ENCODE results near the gene SLC13A5. TPM values are rescaled to one million over a fixed set of nuclear protein-coding genes. Genes with fewer than 3 reads are reported as not detected.

Gene SLC13A5
- total RNA-seq, 1 experiment from 2014 or later, result 0.10 TPM

GRCh38 chr17:6684460-6684783, 28.7 kb downstream of the SLC13A5 start:
- DNase-seq, result no peak
- Histone ChIP-seq H3K36me3 (replicated peaks; ENCODE audit: control insufficient read depth, insufficient read depth, low read length) (no peaks in the 10 kb centered on the region), H3K27me3 (ENCODE audit: control insufficient read depth, insufficient read depth, low read length) (no peaks in the 10 kb centered on the region), H3K4me3 (ENCODE audit: insufficient read depth, low read depth, low read length) (no peak overlapping the region)

DNA sequence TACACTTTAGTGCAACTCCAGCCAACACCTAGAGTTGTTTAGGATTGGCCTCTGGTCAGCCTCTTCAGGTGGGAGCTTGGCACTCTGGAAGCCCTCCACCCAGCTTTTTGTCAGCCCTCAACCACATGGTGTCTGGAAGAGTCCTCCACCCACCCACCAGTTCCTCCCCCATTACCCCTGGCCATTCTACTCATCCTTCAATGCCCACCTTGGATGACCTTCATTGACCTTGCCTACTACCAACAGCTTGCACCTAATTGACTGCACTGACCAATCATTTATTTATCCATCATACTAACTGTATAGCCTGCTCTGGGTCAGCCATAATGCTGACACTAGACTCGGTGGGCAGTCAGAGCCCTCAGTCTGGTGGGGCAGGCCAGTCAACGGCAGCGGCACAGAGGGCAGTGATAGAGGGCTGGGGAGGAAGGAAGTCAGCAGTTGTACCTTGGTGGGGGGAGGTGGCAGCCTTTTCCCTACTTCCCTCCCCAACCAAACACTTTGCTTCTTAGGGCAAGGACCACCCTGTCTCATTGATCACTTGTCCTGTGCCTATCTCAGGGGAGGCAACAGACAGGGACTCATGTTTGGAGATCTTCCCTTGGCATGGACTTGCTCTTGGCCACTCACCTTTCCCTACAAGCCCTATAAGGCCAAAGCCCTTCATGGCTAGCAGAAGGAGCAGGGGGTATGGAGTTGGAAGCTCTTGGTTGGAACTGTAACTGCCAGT, 29.3 kb downstream of the SLC13A5 start:
- H3K27me3 ChIP-seq (ENCODE audit: control insufficient read depth, insufficient read depth, low read length), result no peaks in the 10 kb centered on the region
- no peak overlapping the region for H3K4me3 ChIP-seq (ENCODE audit: insufficient read depth, low read depth, low read length)
- no peaks in the 10 kb centered on the region for H3K36me3 ChIP-seq (replicated peaks; ENCODE audit: control insufficient read depth, insufficient read depth, low read length)
- no peak for DNase-seq

GRCh38 chr17:6683081-6683684, 30.0 kb downstream of the SLC13A5 start:
- H3K4me3 ChIP-seq (ENCODE audit: insufficient read depth, low read depth, low read length), result no peak overlapping the region
- no peak for DNase-seq
- no peaks in the 10 kb centered on the region for H3K36me3 ChIP-seq (replicated peaks; ENCODE audit: control insufficient read depth, insufficient read depth, low read length)
- no peaks in the 10 kb centered on the region for H3K27me3 ChIP-seq (ENCODE audit: control insufficient read depth, insufficient read depth, low read length)

DNA sequence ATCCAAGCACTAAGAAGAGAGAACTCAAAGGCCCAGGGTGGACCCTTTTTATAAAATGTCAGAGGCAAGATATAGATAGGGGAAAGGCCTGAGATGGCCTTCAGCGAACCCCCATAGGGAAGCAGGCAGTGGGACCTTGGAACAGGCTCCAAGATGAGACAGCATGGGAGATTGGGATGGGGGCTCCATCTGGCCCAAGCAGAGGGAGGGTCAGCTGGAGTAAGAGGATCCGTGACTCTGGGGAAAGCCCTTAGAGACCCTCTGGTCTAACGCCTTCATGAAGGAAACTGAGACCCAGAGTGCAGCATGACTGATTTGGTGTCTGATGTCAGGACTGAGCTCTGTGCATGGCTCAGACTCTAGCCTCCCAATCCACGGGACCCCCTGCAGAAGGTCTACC, 30.8 kb downstream of the SLC13A5 start:
- no peaks in the 10 kb centered on the region for H3K36me3 ChIP-seq (replicated peaks; ENCODE audit: control insufficient read depth, insufficient read depth, low read length)

DNA sequence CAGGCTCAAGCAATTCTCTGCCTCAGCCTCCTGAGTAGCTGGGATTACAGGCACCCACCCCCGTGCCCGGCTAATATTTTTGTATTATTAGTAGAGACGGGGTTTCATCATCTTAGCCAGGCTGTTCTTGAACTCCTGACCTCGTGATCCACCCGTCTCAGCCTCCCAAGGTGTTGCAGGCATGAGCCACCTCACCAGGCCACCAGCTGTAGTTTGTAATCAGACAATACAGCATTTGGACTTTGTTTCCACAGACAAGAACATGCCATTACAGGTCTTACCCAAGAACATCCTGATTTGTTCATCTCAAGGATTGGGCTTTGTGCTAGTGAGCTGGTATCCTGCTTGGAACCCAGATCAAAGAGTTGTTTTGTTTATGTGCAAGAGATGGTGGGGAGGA, 31.5 kb downstream of the SLC13A5 start:
- Histone ChIP-seq H3K4me3 (ENCODE audit: insufficient read depth, low read depth, low read length) (no peak overlapping the region), H3K36me3 (replicated peaks; ENCODE audit: control insufficient read depth, insufficient read depth, low read length) (no peaks in the 10 kb centered on the region), H3K27me3 (ENCODE audit: control insufficient read depth, insufficient read depth, low read length) (no peaks in the 10 kb centered on the region)
- DNase-seq, result no peak

More for the DNA sequence above, 30.8 kb downstream of the SLC13A5 start:
- no peak for DNase-seq
- H3K27me3 ChIP-seq (ENCODE audit: control insufficient read depth, insufficient read depth, low read length), result no peaks in the 10 kb centered on the region
- H3K4me3 ChIP-seq (ENCODE audit: insufficient read depth, low read depth, low read length), result no peak overlapping the region

DNA sequence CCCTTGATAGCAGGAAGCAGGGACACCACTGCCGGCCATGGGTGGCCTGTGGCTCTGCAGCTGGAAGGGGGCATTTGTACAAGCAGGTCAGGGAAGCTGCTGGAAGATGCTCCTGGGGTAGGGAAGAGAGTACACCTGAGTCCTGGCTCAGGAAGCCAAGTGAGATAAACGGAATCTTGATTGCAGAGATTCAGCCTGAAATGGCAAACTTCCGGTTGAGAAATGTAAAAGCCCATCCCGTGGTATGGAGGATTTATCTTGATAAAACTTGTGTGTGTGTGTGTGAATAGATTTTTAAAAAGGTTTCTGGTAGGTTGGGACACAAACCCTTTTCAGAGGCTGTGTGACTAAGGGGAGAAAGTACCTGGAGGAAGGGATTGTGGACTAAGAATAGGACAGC, 32.0 kb downstream of the SLC13A5 start:
- Histone ChIP-seq H3K36me3 (replicated peaks; ENCODE audit: control insufficient read depth, insufficient read depth, low read length) (no peaks in the 10 kb centered on the region), H3K27me3 (ENCODE audit: control insufficient read depth, insufficient read depth, low read length) (no peaks in the 10 kb centered on the region), H3K4me3 (ENCODE audit: insufficient read depth, low read depth, low read length) (no peak overlapping the region)
- DNase-seq, result no peak

- Histone ChIP-seq H3K4me3 (ENCODE audit: insufficient read depth, low read depth, low read length) (no peak overlapping the region), H3K36me3 (replicated peaks; ENCODE audit: control insufficient read depth, insufficient read depth, low read length) (no peaks in the 10 kb centered on the region), H3K27me3 (ENCODE audit: control insufficient read depth, insufficient read depth, low read length) (no peaks in the 10 kb centered on the region)
- DNase-seq, result no peak
These were observed 33.9 kb downstream of the SLC13A5 start for GRCh38 chr17:6679241-6679640.

GRCh38 chr17:6677946-6678345, 35.2 kb downstream of the SLC13A5 start:
- no peak overlapping the region for H3K4me3 ChIP-seq (ENCODE audit: insufficient read depth, low read depth, low read length)
- no peak for DNase-seq

GRCh38 chr17:6677158-6677831, 35.9 kb downstream of the SLC13A5 start:
- no peaks in the 10 kb centered on the region for H3K27me3 ChIP-seq (ENCODE audit: control insufficient read depth, insufficient read depth, low read length)
- H3K36me3 ChIP-seq (replicated peaks; ENCODE audit: control insufficient read depth, insufficient read depth, low read length), result no peaks in the 10 kb centered on the region
- DNase-seq, result peak; percentile 59
- no peak overlapping the region for H3K4me3 ChIP-seq (ENCODE audit: insufficient read depth, low read depth, low read length)

More at GRCh38 chr17:6677946-6678345, 35.2 kb downstream of the SLC13A5 start:
- no peaks in the 10 kb centered on the region for H3K36me3 ChIP-seq (replicated peaks; ENCODE audit: control insufficient read depth, insufficient read depth, low read length)
- no peaks in the 10 kb centered on the region for H3K27me3 ChIP-seq (ENCODE audit: control insufficient read depth, insufficient read depth, low read length)

DNA sequence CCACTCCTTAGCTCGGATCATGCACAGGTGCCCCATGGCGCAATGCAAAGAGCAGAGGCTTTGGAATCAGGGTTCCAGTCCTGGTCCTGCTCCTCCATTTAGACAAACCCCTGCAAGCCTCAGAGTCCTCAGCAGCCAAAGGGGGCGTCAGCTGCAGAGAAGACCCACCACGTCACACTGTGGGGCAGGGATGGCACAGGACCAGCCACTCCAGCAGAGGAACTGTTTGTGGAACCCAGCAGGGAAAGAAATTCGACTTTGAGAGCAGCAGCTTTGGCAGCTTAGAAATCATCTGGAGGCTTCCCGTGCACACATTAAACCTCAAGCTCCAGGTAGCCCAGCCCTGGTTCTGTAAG, 36.4 kb downstream of the SLC13A5 start:
- Histone ChIP-seq H3K4me3 (ENCODE audit: insufficient read depth, low read depth, low read length) (no peak overlapping the region), H3K27me3 (ENCODE audit: control insufficient read depth, insufficient read depth, low read length) (no peaks in the 10 kb centered on the region), H3K36me3 (replicated peaks; ENCODE audit: control insufficient read depth, insufficient read depth, low read length) (no peaks in the 10 kb centered on the region)
- DNase-seq, result no peak

DNA sequence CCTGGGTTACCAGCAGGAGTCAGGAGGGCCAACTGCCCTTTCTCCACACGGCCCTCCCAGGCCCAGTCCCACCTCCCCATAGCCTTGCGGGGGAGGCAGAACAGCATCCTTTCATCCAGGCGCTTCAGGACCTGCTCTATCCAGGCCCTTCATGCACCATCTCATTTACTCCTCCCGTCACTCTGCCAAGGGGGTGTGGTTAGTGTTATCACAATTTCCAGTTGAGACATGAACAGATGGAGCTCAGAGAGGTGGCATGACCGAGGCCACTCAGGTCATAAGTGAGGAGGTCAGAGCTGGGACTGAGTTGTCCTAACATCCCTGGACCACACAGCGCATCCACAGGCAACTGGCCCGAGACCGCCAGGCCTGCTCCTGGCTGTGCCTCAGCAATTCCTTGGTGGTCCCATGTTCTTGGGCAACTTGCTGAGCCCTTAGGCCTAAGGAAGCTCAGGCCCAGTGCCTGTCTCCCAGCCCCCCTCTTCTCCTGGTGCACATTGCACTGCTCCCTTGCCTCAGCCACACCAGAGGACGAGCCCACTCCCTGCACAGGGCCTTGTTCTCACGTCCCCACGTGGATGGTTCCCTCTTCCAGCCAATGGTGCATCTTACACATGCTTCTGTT, 37.9 kb downstream of the SLC13A5 start:
- no peak for DNase-seq
- Histone ChIP-seq H3K27me3 (ENCODE audit: control insufficient read depth, insufficient read depth, low read length) (no peaks in the 10 kb centered on the region), H3K4me3 (ENCODE audit: insufficient read depth, low read depth, low read length) (no peak overlapping the region), H3K36me3 (replicated peaks; ENCODE audit: control insufficient read depth, insufficient read depth, low read length) (no peaks in the 10 kb centered on the region)

DNA sequence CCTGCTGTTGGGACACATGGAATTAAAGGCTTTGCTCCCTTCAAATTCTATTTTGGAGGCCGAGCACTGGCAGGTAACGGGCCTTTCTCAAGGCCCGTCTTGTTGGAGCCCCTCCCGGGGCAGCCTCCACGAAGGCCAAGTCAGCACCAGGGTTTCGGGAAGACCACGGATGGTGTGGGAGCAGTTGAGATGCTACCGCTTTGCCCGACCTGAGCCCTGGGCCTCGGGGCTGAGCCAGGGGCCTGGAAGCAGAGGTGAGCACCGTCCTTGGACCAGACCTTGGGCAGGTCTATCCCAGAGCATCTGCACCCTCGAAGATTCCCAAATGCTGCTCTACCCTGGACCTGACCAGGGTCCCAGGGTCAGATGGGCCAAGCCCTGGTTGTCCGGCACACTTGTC, 38.6 kb downstream of the SLC13A5 start:
- no peak for DNase-seq
- Histone ChIP-seq H3K4me3 (ENCODE audit: insufficient read depth, low read depth, low read length) (no peak overlapping the region), H3K36me3 (replicated peaks; ENCODE audit: control insufficient read depth, insufficient read depth, low read length) (no peaks in the 10 kb centered on the region), H3K27me3 (ENCODE audit: control insufficient read depth, insufficient read depth, low read length) (no peaks in the 10 kb centered on the region)

GRCh38 chr17:6671431-6671830, 41.7 kb downstream of the SLC13A5 start:
- Histone ChIP-seq H3K36me3 (replicated peaks; ENCODE audit: control insufficient read depth, insufficient read depth, low read length) (no peaks in the 10 kb centered on the region), H3K4me3 (ENCODE audit: insufficient read depth, low read depth, low read length) (no peak overlapping the region), H3K27me3 (ENCODE audit: control insufficient read depth, insufficient read depth, low read length) (no peaks in the 10 kb centered on the region; the same call in 1 of the 2 replicates)
- DNase-seq, result no peak

DNA sequence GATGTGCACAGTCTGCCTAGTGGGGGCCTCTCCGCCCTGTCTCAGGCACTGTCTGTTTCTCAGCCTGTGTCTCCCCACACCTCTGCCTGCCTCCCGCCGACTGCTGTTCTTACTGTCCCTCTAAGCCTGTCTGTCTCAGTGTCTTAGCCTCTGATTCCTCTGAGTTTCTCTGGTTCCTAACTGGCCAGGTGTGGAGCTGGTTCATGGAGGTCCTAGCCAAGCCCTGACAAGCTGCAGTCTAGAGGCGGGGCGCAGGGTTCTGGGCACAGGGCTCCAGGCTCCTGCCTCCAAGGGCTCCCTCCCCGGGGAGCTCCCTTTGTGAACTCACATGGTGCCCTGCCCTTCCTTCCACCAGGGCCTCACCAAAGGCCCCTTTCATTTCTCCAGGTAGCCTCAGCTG, 42.2 kb downstream of the SLC13A5 start:
- DNase-seq, result no peak
- no peaks in the 10 kb centered on the region for H3K36me3 ChIP-seq (replicated peaks; ENCODE audit: control insufficient read depth, insufficient read depth, low read length)
- no peaks in the 10 kb centered on the region; the same call in 1 of the 2 replicates for H3K27me3 ChIP-seq (ENCODE audit: control insufficient read depth, insufficient read depth, low read length)
- no peak overlapping the region for H3K4me3 ChIP-seq (ENCODE audit: insufficient read depth, low read depth, low read length)

GRCh38 chr17:6670571-6670970, 42.6 kb downstream of the SLC13A5 start:
- H3K4me3 ChIP-seq (ENCODE audit: insufficient read depth, low read depth, low read length), result no peak overlapping the region
- DNase-seq, result no peak
- H3K36me3 ChIP-seq (replicated peaks; ENCODE audit: control insufficient read depth, insufficient read depth, low read length), result no peaks in the 10 kb centered on the region
- H3K27me3 ChIP-seq (ENCODE audit: control insufficient read depth, insufficient read depth, low read length), result no peaks in the 10 kb centered on the region; the same call in 1 of the 2 replicates

All from H7 (cell line).